HCT116 (cell line): ENCODE measurements around the gene ANAPC2. TPM values are rescaled to one million over a fixed set of nuclear protein-coding genes. Genes with fewer than 3 reads are reported as not detected.

Experiments
- ATAC-seq: fragments of 200-7000 bp; cut with Tn5 transposase; 2 replicates; pipeline ENCODE4 v1.9.1; 2020; ENCODE audit warnings: mild to moderate bottlenecking, moderate library complexity
- BruUV-seq: library from RNA; stranded (reverse); fragments of 400-500 nt; replicated peaks from 2 replicates; lab custom pipeline; 2021; lab: Mats Ljungman, UMichigan
- CTCF ChIA-PET: fragments of 300-600 bp; sonication (Branson Sonifier 250); formaldehyde crosslinking; loops from one replicate; lab custom pipeline; 2021; ENCODE audit warnings: antibody characterized with exemption; lab: Charles Lee
- POLR2A ChIA-PET: fragments of 300-600, 350-600 bp; sonication (Branson Sonifier 250); formaldehyde crosslinking; loops from one replicate; lab custom pipeline; 2021; ENCODE audit warnings: antibody characterized with exemption; lab: Charles Lee
- RAD21 ChIA-PET, 2 experiments: fragments of 300-600 bp; sonication (Branson Sonifier 250); formaldehyde crosslinking; loops; one replicate each; lab custom pipeline; 2023; ENCODE audit warnings: low total read pairs in 2 of 2; ENCODE audit not compliant: uncharacterized antibody in 2 of 2, unreplicated experiment in 2 of 2, low non-redundant PET in 1 of 2; lab: Charles Lee
- DNase-seq: peaks from one replicate; pipeline ENCODE4 v3.0.0-alpha.2; 2010; ENCODE audit warnings: low read depth, low spot score
- H2AFZ ChIP-seq: fragments of 200-600 bp; shearing (Covaris generic), sonication (generic); 2 replicates; pipeline ENCODE4 v1.6.1; 2017; ENCODE audit warnings: low read depth, mixed run types, mixed read lengths, antibody characterized with exemption, low read length; ENCODE audit not compliant: poor library complexity, severe bottlenecking
- H3K27ac ChIP-seq: 2 replicates; pipeline ENCODE4 v1.5.1; 2012; ENCODE audit warnings: low read depth, low read length
- H3K27me3 ChIP-seq: fragments of 200-600 bp; sonication (generic); 2 replicates; pipeline ENCODE4 v1.6.1; 2016; ENCODE audit warnings: mixed run types, low read length, mixed read lengths; ENCODE audit not compliant: insufficient read depth
- H3K36me3 ChIP-seq, 2 experiments: fragments of 200-500 bp in 1 of 2; fragments of 200-600 bp in 1 of 2; sonication (Bioruptor generic) in 1 of 2; sonication (generic) in 1 of 2; 2 replicates each; pipeline versions ENCODE4 v1.5.1 to v1.6.1; 2014 to 2016; ENCODE audit warnings: low read length in 2 of 2, inconsistent platforms in 1 of 2, mixed read lengths in 1 of 2, mixed run types in 1 of 2; ENCODE audit not compliant: insufficient read depth in 2 of 2, control insufficient read depth in 1 of 2
- H3K4me1 ChIP-seq, 2 experiments: fragments of 200-600 bp in 1 of 2; sonication (generic) in 1 of 2; 2 replicates each; pipeline versions ENCODE4 v1.5.1 to v1.6.1; 2012 to 2017; ENCODE audit warnings: low read length in 2 of 2, inconsistent platforms in 1 of 2, mild to moderate bottlenecking in 1 of 2, mixed read lengths in 1 of 2, mixed run types in 1 of 2, moderate library complexity in 1 of 2; ENCODE audit not compliant: insufficient read depth in 2 of 2, control insufficient read depth in 1 of 2
- H3K4me2 ChIP-seq: fragments of 200-600 bp; sonication (generic); 2 replicates; pipeline ENCODE4 v1.6.1; 2017; ENCODE audit warnings: mixed run types, low read length, mixed read lengths
- H3K4me3 ChIP-seq, 2 experiments: fragments of 200-600 bp in 1 of 2; sonication (generic) in 1 of 2; replicated peaks in 1 of 2; 2 replicates each; pipeline ENCODE4 v1.5.1; 2011 to 2016; ENCODE audit warnings: low read length in 2 of 2, control low read depth in 1 of 2, low read depth in 1 of 2, mild to moderate bottlenecking in 1 of 2, mixed read lengths in 1 of 2, mixed run types in 1 of 2
- H3K79me2 ChIP-seq: fragments of 200-600 bp; sonication (generic); 2 replicates; pipeline ENCODE4 v1.6.1; 2017; ENCODE audit warnings: mild to moderate bottlenecking, mixed run types, low read length, moderate library complexity, mixed read lengths; ENCODE audit not compliant: insufficient read depth
- H3K9ac ChIP-seq: fragments of 200-600 bp; sonication (generic); 2 replicates; pipeline ENCODE4 v1.6.1; 2016; ENCODE audit warnings: low read length, mixed read lengths
- H3K9me2 ChIP-seq: fragments of 200-600 bp; sonication (generic), shearing (Covaris generic); 2 replicates; pipeline ENCODE4 v1.6.1; 2017; ENCODE audit warnings: mixed run types, mild to moderate bottlenecking, moderate library complexity; ENCODE audit not compliant: insufficient read depth
- H3K9me3 ChIP-seq, 2 experiments: fragments of 200-500 bp in 1 of 2; fragments of 200-600 bp in 1 of 2; sonication (Bioruptor generic) in 1 of 2; sonication (generic) in 1 of 2; 2 replicates each; pipeline ENCODE4 v1.6.1; 2014 to 2017; ENCODE audit warnings: low read length in 2 of 2, mixed read lengths in 2 of 2, inconsistent platforms in 1 of 2, low read depth in 1 of 2, mild to moderate bottlenecking in 1 of 2, mixed run types in 1 of 2, moderate library complexity in 1 of 2; ENCODE audit not compliant: control insufficient read depth in 1 of 2, insufficient read depth in 1 of 2
- H4K20me1 ChIP-seq: fragments of 200-600 bp; sonication (generic), shearing (Covaris generic); 2 replicates; pipeline ENCODE4 v1.6.1; 2017; ENCODE audit warnings: mixed run types, mild to moderate bottlenecking, moderate library complexity; ENCODE audit not compliant: insufficient read depth
- CBX3 ChIP-seq: IDR thresholded peaks from 2 replicates; pipeline ENCODE4 v1.6.1; 2012; ENCODE audit warnings: low read depth
- CEBPB ChIP-seq: IDR thresholded peaks from 2 replicates; pipeline ENCODE4 v1.6.1; 2012; ENCODE audit warnings: low read depth
- EGR1 ChIP-seq: IDR thresholded peaks from 2 replicates; pipeline ENCODE4 v1.6.1; 2012; ENCODE audit warnings: low read depth
- EZH2 ChIP-seq: fragments of 200-600 bp; sonication (generic); IDR thresholded peaks from 2 replicates; pipeline ENCODE4 v1.6.1; 2017; ENCODE audit warnings: antibody characterized with exemption, mixed run types
- EZH2phosphoT487 ChIP-seq: fragments of 200-600 bp; IDR thresholded peaks from 2 replicates; pipeline ENCODE4 v1.6.1; 2018; ENCODE audit warnings: antibody characterized with exemption, borderline replicate concordance
- FOSL1 ChIP-seq: IDR thresholded peaks from 2 replicates; pipeline ENCODE4 v1.6.1; 2012; ENCODE audit warnings: low read depth
- JUND ChIP-seq: IDR thresholded peaks from 2 replicates; pipeline ENCODE4 v1.6.1; 2012
- POLR2A ChIP-seq: IDR thresholded peaks from 2 replicates; pipeline ENCODE4 v1.7.0; 2011; ENCODE audit warnings: borderline replicate concordance; ENCODE audit not compliant: insufficient read depth, insufficient read length; ENCODE audit errors: extremely low read depth
- POLR2AphosphoS5 ChIP-seq: IDR thresholded peaks from 2 replicates; pipeline ENCODE4 v1.6.1; 2011; ENCODE audit warnings: mild to moderate bottlenecking, low read depth, low read length, moderate library complexity
- RAD21 ChIP-seq: IDR thresholded peaks from 2 replicates; pipeline ENCODE4 v1.6.1; 2012; ENCODE audit warnings: low read depth, mild to moderate bottlenecking
- REST ChIP-seq: IDR thresholded peaks from 2 replicates; pipeline ENCODE4 v1.6.1; 2012; ENCODE audit warnings: low read depth
- SIN3A ChIP-seq: IDR thresholded peaks from 2 replicates; pipeline ENCODE4 v1.6.1; 2012; ENCODE audit warnings: low read depth
- SP1 ChIP-seq: IDR thresholded peaks from 2 replicates; pipeline ENCODE4 v1.6.1; 2012; ENCODE audit warnings: low read depth
- SRF ChIP-seq: IDR thresholded peaks from 2 replicates; pipeline ENCODE4 v1.6.1; 2012; ENCODE audit warnings: low read depth
- ZBTB33 ChIP-seq: IDR thresholded peaks from 2 replicates; pipeline ENCODE4 v1.6.1; 2011; ENCODE audit warnings: mild to moderate bottlenecking, low read length, moderate library complexity; ENCODE audit not compliant: insufficient replicate concordance; ENCODE audit errors: extremely low read depth
- intact Hi-C: fragments of 100-400 bp; cut with micrococcal nuclease; formaldehyde crosslinking; loops from 2 replicates; pipeline ENCODE4 v1.10.0; 2022
- total RNA-seq: library from RNA; stranded (reverse); gene quantifications from one replicate; pipeline ENCODE4 v1.2.1, GENCODE V29; 2021; ENCODE audit not compliant: unreplicated experiment
- TF ChIP-seq, protein P1 (sequence below): IDR thresholded peaks from 2 replicates; pipeline ENCODE4 v1.6.1; 2012
- TF ChIP-seq, protein P2 (sequence below), 3 experiments: fragments of 200-600 bp in 1 of 3; sonication (generic) in 1 of 3; IDR thresholded peaks in 2 of 3; conservative IDR thresholded peaks in 1 of 3; 2 replicates each; pipeline ENCODE4 v1.5.1; 2012 to 2017; ENCODE audit warnings: low read depth in 2 of 3, low read length in 2 of 3, antibody characterized with exemption in 1 of 3, borderline replicate concordance in 1 of 3, control low read depth in 1 of 3, mild to moderate bottlenecking in 1 of 3, mixed read lengths in 1 of 3, mixed run types in 1 of 3, moderate library complexity in 1 of 3; ENCODE audit not compliant: insufficient read depth in 1 of 3
- TF ChIP-seq, protein P3 (sequence below): IDR thresholded peaks from 2 replicates; pipeline ENCODE4 v1.6.1; 2012

The ANAPC2 gene
- total RNA-seq, 1 experiment from 2014 or later = 75.5 TPM

DNA sequence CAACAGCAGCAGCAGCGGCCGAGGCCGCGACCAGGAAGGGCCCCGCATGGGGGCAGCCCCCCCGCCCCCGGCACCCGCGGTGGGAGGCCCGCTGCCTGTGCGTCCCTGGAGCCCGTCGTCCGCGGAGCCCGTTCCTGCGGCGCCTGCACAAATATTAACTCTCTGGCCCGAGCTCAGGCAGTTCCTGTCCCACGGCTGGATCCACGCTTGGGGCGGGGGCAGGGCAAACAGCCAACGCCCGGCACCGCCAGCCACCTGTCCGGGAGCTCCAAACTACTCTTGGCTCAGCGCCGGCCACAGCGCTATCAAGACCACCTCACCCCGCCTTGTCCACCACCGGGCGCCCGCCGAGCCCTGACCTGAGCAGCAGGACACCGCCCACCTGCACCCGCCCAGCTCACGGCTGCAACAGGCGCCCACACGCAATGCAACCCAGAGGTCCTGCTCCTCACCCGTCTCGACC is 18.4 kb downstream of the ANAPC2 start, which contains the start of gene LRRC26:
TSS of gene LRRC26 (minus strand) at position 156 of the 463 bp plus-strand sequence. CDS start at position 48, 108 bp downstream.
- no peaks in the 10 kb centered on the region for H3K79me2 ChIP-seq
- ChIA-PET POLR2A (interaction anchor here (1.2 to 3.4 kb wide), 2 partner anchors 9 to 19 kb away, joined by 3 to 12 read pairs; no protein-coding TSS in a partner anchor), RAD21 (no interaction called here), CTCF (interaction anchor here (1.1 to 1.9 kb wide), 3 partner anchors 58 to 141 kb away, joined by 4 to 5 read pairs (median 4); partner anchors contain the start of gene RNF224)
- no peaks in the 10 kb centered on the region for H3K27me3 ChIP-seq
- H3K4me3 ChIP-seq = peak within 1 kb of the TSS; percentile 41 to 60
- H2AFZ ChIP-seq = no peak within 1 kb of the TSS
- no peaks in the 10 kb centered on the region for H4K20me1 ChIP-seq
- H3K4me1 ChIP-seq = peaks cover 14 to 40% of the 10 kb centered on the region in 2 experiments
- H3K9ac ChIP-seq = peak within 1 kb of the TSS; percentile 58
- ATAC-seq (no peak; the same call in 1 of the 2 replicates), DNase-seq (no peak)
- H3K4me2 ChIP-seq = peak within 1 kb of the TSS; percentile 84
- peak within 1 kb of the TSS; percentile 65; the same call in 1 of the 2 replicates for H3K27ac ChIP-seq
- no peaks in the 10 kb centered on the region for H3K9me2 ChIP-seq
- BruUV-seq = no TSS peak
- H3K9me3 ChIP-seq = no peaks in the 10 kb centered on the region
- TF ChIP-seq, protein P1, sequence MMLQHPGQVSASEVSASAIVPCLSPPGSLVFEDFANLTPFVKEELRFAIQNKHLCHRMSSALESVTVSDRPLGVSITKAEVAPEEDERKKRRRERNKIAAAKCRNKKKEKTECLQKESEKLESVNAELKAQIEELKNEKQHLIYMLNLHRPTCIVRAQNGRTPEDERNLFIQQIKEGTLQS = no peak
- no peak for TF ChIP-seq EZH2phosphoT487
- no peak for TF ChIP-seq SP1
- TF ChIP-seq, protein P2, sequence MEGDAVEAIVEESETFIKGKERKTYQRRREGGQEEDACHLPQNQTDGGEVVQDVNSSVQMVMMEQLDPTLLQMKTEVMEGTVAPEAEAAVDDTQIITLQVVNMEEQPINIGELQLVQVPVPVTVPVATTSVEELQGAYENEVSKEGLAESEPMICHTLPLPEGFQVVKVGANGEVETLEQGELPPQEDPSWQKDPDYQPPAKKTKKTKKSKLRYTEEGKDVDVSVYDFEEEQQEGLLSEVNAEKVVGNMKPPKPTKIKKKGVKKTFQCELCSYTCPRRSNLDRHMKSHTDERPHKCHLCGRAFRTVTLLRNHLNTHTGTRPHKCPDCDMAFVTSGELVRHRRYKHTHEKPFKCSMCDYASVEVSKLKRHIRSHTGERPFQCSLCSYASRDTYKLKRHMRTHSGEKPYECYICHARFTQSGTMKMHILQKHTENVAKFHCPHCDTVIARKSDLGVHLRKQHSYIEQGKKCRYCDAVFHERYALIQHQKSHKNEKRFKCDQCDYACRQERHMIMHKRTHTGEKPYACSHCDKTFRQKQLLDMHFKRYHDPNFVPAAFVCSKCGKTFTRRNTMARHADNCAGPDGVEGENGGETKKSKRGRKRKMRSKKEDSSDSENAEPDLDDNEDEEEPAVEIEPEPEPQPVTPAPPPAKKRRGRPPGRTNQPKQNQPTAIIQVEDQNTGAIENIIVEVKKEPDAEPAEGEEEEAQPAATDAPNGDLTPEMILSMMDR (IDR thresholded peaks at IDR 0.05 in 2 of 3, conservative IDR thresholded peaks at IDR 0.05 in 1 of 3; ENCODE audit: borderline replicate concordance in 1 of 3, insufficient read depth in 1 of 3, low read depth in 2 of 3, low read length in 2 of 3) = no peak
- no peak for TF ChIP-seq SIN3A
- TF ChIP-seq RAD21 = no peak
- TF ChIP-seq REST = no peak
- no peak for TF ChIP-seq FOSL1
- TF ChIP-seq EZH2 = no peak
- no peak for TF ChIP-seq ZBTB33
- TF ChIP-seq CBX3 = no peak
- TF ChIP-seq, protein P3, sequence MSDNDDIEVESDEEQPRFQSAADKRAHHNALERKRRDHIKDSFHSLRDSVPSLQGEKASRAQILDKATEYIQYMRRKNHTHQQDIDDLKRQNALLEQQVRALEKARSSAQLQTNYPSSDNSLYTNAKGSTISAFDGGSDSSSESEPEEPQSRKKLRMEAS = no peak
- TF ChIP-seq JUND = no peak
- no peak for TF ChIP-seq SRF
- no peak for TF ChIP-seq EGR1
- no peak for TF ChIP-seq CEBPB
- TF ChIP-seq POLR2AphosphoS5 = no peak
- no peak for TF ChIP-seq POLR2A
- no peaks in the 10 kb centered on the region for H3K36me3 ChIP-seq
- intact Hi-C loops = no loop called here
